ENCODE results near the gene CYP2A13.
"Not testable (repeated sequence)": the region's sequence is repeated elsewhere in the genome, so short reads cannot be mapped to it uniquely, and the experiment has no call there.

CYP2A13 gene, protein sequence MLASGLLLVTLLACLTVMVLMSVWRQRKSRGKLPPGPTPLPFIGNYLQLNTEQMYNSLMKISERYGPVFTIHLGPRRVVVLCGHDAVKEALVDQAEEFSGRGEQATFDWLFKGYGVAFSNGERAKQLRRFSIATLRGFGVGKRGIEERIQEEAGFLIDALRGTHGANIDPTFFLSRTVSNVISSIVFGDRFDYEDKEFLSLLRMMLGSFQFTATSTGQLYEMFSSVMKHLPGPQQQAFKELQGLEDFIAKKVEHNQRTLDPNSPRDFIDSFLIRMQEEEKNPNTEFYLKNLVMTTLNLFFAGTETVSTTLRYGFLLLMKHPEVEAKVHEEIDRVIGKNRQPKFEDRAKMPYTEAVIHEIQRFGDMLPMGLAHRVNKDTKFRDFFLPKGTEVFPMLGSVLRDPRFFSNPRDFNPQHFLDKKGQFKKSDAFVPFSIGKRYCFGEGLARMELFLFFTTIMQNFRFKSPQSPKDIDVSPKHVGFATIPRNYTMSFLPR

DNA sequence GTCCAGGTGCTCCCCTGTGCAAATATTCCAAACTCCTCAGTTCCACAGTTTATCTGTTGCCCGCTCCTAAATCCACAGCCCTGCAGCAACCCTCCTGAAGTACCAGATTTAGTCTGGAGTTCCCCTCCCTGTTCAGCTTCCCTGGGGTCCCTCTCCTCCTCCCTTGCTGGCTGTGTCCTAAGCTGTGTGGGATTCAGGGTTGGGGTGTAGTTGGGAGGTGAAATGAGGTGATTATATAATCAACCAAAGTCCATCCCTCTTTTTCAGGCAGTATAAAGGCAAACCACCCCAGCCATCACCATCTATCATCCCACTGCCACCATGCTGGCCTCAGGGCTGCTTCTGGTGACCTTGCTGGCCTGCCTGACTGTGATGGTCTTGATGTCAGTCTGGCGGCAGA, at the start of gene CYP2A13:
Gene CYP2A13, plus strand, starts transcription at position 301 of the 400 bp plus-strand sequence. Its CDS starts 21 bp downstream, at position 322.
- TF ChIP-seq, protein P1, sequence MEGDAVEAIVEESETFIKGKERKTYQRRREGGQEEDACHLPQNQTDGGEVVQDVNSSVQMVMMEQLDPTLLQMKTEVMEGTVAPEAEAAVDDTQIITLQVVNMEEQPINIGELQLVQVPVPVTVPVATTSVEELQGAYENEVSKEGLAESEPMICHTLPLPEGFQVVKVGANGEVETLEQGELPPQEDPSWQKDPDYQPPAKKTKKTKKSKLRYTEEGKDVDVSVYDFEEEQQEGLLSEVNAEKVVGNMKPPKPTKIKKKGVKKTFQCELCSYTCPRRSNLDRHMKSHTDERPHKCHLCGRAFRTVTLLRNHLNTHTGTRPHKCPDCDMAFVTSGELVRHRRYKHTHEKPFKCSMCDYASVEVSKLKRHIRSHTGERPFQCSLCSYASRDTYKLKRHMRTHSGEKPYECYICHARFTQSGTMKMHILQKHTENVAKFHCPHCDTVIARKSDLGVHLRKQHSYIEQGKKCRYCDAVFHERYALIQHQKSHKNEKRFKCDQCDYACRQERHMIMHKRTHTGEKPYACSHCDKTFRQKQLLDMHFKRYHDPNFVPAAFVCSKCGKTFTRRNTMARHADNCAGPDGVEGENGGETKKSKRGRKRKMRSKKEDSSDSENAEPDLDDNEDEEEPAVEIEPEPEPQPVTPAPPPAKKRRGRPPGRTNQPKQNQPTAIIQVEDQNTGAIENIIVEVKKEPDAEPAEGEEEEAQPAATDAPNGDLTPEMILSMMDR (IDR thresholded peaks at IDR 0.05; ENCODE audit: poor library complexity, severe bottlenecking) = no peak
- Histone ChIP-seq H3K27me3 (ENCODE audit: insufficient read depth, poor library complexity, severe bottlenecking) (peaks cover 22% of the 10 kb centered on the region), H3K27ac (ENCODE audit: poor library complexity, severe bottlenecking) (no peak within 1 kb of the TSS), H3K9me3 (ENCODE audit: severe bottlenecking) (no peaks in the 10 kb centered on the region), H3K4me1 (ENCODE audit: insufficient read depth, poor library complexity, severe bottlenecking) (no peaks in the 10 kb centered on the region), H3K4me3 (ENCODE audit: severe bottlenecking) (no peak within 1 kb of the TSS), H3K36me3 (ENCODE audit: low read depth) (no peaks in the 10 kb centered on the region)
- ATAC-seq (ENCODE audit: low read depth) (no peak), DNase-seq (ENCODE audit: low spot score) (no peak)

DNA sequence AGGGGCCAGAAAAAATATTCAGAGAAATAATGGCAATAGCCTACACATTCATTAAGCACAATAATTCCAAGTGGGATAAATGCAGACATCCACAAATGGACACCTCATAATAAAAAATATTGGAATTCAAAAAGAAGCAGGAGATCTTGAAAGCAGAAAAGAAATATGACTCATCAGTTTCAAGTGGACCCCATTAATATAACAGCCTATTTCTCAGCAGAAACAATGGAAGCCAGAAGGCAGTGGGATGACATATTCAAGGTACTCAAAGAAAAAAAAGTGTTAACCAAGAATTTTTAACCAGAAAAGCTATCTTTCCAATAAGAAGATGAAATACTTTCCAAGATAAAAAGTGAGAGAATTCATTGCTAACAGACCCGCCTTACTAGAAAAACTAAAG, 48.4 kb upstream of the CYP2A13 start:
- Histone ChIP-seq H3K27ac (ENCODE audit: poor library complexity, severe bottlenecking) (no peak overlapping the region), H3K36me3 (ENCODE audit: low read depth) (no peaks in the 10 kb centered on the region), H3K9me3 (ENCODE audit: severe bottlenecking) (no peaks in the 10 kb centered on the region), H3K4me1 (ENCODE audit: insufficient read depth, poor library complexity, severe bottlenecking) (no peaks in the 10 kb centered on the region), H3K27me3 (ENCODE audit: insufficient read depth, poor library complexity, severe bottlenecking) (no peaks in the 10 kb centered on the region), H3K4me3 (ENCODE audit: severe bottlenecking) (no peak overlapping the region)
- TF ChIP-seq, protein P1 (IDR thresholded peaks at IDR 0.05; ENCODE audit: poor library complexity, severe bottlenecking) = no peak
- ATAC-seq (ENCODE audit: low read depth) (no peak), DNase-seq (ENCODE audit: low spot score) (no peak)

DNA sequence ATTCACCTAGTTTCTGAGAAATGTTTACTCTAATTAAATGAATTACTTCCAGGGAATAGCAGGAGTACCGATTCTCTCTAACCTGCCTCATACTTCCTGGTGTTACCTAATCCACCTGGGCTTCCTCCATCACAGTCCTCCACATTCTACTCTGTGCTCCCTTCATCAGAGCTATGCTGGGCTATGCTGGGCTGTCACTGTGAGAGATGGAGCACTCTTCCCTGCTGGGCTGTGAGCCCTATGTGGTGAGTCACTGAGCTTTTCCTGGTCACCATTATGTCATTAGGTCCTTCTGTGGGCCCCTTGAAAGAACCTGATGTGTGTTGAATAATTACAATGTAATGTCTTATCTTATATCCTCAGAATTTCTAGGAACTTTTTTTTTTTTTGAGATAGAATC, 43.2 kb upstream of the CYP2A13 start:
- H3K27me3 ChIP-seq (ENCODE audit: insufficient read depth, poor library complexity, severe bottlenecking); ATAC-seq (ENCODE audit: low read depth); H3K4me1 ChIP-seq (ENCODE audit: insufficient read depth, poor library complexity, severe bottlenecking); DNase-seq (ENCODE audit: low spot score); H3K36me3 ChIP-seq (ENCODE audit: low read depth); H3K9me3 ChIP-seq (ENCODE audit: severe bottlenecking); H3K27ac ChIP-seq (ENCODE audit: poor library complexity, severe bottlenecking); H3K4me3 ChIP-seq (ENCODE audit: severe bottlenecking): not testable (repeated sequence)

DNA sequence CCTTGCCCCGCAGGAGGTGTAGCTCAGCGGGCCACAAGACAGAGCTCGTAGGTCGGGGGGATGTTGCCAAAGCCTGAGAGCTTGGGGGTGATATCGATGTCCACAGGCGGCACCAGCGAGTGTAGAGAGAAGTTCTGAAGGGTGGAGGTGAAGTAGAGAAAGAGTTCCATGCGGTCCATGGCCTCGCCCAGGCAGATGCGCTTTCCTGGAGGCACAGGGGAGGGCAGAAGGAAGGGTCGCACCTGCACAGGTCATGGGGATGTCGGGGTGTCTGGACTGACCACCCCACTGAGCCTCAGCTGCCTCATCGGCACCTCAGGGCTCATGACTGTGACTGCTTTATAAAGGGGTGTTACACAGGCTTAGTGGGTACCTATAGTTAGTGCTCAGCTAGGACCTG, 37.8 kb upstream of the CYP2A13 start:
- Histone ChIP-seq H3K27ac (ENCODE audit: poor library complexity, severe bottlenecking) (no peak overlapping the region), H3K4me1 (ENCODE audit: insufficient read depth, poor library complexity, severe bottlenecking) (no peaks in the 10 kb centered on the region), H3K9me3 (ENCODE audit: severe bottlenecking) (no peaks in the 10 kb centered on the region), H3K36me3 (ENCODE audit: low read depth) (no peaks in the 10 kb centered on the region), H3K27me3 (ENCODE audit: insufficient read depth, poor library complexity, severe bottlenecking) (peaks cover 5% of the 10 kb centered on the region), H3K4me3 (ENCODE audit: severe bottlenecking) (no peak overlapping the region)
- ATAC-seq (ENCODE audit: low read depth) (no peak), DNase-seq (ENCODE audit: low spot score) (no peak)
- TF ChIP-seq, protein P1 (IDR thresholded peaks at IDR 0.05; ENCODE audit: poor library complexity, severe bottlenecking) = no peak

DNA sequence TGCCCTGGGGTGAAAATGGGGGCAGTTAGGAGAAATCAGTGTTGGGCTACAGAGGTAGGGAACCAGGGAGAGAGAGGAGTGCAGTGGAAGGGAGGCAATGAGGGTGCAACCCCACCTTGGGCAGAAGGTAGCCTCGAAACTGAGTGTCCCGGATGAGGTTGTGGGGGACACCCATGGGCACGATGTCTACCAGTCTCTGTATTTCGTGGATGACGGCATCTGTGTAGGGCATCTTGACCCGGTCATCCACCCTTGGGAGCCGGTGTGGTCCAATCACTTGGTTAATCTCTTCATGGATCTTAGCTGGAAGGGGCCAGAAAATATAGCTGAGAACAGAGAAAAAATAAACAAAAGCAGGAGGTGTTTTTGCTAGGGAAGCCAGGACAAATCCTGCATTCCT, 36.1 kb upstream of the CYP2A13 start:
- H3K27ac ChIP-seq (ENCODE audit: poor library complexity, severe bottlenecking); H3K4me3 ChIP-seq (ENCODE audit: severe bottlenecking); DNase-seq (ENCODE audit: low spot score); H3K36me3 ChIP-seq (ENCODE audit: low read depth); H3K4me1 ChIP-seq (ENCODE audit: insufficient read depth, poor library complexity, severe bottlenecking); ATAC-seq (ENCODE audit: low read depth); H3K27me3 ChIP-seq (ENCODE audit: insufficient read depth, poor library complexity, severe bottlenecking); H3K9me3 ChIP-seq (ENCODE audit: severe bottlenecking): not testable (repeated sequence)

DNA sequence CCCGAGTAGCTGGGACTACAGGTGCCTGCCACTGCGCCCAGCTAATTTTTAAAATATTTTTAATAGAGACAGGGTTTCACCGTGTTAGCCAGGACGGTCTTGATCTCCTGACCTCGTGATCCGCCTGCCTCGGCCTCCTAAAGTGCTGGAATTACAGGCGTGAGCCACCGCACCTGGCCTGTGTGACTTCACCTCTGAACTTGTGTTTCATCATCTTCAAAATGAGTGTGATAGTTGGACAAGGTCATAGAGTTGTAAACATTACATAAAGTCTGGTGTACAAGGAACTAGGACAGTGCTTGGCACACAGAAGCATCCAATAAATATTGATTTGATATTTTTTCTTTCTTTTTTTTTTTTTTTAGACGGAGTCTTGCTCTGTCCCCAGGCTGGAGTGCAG, 34.9 kb upstream of the CYP2A13 start:
- H3K4me1 ChIP-seq (ENCODE audit: insufficient read depth, poor library complexity, severe bottlenecking); H3K27ac ChIP-seq (ENCODE audit: poor library complexity, severe bottlenecking); H3K4me3 ChIP-seq (ENCODE audit: severe bottlenecking); DNase-seq (ENCODE audit: low spot score); ATAC-seq (ENCODE audit: low read depth); H3K27me3 ChIP-seq (ENCODE audit: insufficient read depth, poor library complexity, severe bottlenecking); H3K36me3 ChIP-seq (ENCODE audit: low read depth); H3K9me3 ChIP-seq (ENCODE audit: severe bottlenecking): not testable (repeated sequence)

Data from RWPE2 (cell line).